IPS-18a (cell line): Measurements from ENCODE around the gene GPA33.
"Not testable (repeated sequence)": the region's sequence is repeated elsewhere in the genome, so short reads cannot be mapped to it uniquely, and the experiment has no call there.

Experiments used
- H3K27ac ChIP-seq: one replicate; pipeline ENCODE4 v1.5.1; 2013; ENCODE audit warnings: low read length
- H3K27me3 ChIP-seq: one replicate; pipeline ENCODE4 v1.6.1; 2013; ENCODE audit warnings: mild to moderate bottlenecking, low read length; ENCODE audit not compliant: control insufficient read depth, insufficient read depth
- H3K36me3 ChIP-seq: one replicate; pipeline ENCODE4 v1.6.1; 2013; ENCODE audit warnings: low read depth, low read length; ENCODE audit not compliant: control insufficient read depth
- H3K4me1 ChIP-seq: one replicate; pipeline ENCODE4 v1.6.1; 2013; ENCODE audit warnings: low read depth, low read length; ENCODE audit not compliant: control insufficient read depth
- H3K4me3 ChIP-seq: one replicate; pipeline ENCODE4 v1.5.1; 2013; ENCODE audit warnings: low read length
- H3K9ac ChIP-seq: one replicate; pipeline ENCODE4 v1.6.1; 2013; ENCODE audit warnings: mild to moderate bottlenecking, low read length, moderate library complexity
- H3K9me3 ChIP-seq: one replicate; pipeline ENCODE4 v1.6.1; 2013; ENCODE audit warnings: low read depth, low read length; ENCODE audit not compliant: control insufficient read depth

GPA33 gene

DNA sequence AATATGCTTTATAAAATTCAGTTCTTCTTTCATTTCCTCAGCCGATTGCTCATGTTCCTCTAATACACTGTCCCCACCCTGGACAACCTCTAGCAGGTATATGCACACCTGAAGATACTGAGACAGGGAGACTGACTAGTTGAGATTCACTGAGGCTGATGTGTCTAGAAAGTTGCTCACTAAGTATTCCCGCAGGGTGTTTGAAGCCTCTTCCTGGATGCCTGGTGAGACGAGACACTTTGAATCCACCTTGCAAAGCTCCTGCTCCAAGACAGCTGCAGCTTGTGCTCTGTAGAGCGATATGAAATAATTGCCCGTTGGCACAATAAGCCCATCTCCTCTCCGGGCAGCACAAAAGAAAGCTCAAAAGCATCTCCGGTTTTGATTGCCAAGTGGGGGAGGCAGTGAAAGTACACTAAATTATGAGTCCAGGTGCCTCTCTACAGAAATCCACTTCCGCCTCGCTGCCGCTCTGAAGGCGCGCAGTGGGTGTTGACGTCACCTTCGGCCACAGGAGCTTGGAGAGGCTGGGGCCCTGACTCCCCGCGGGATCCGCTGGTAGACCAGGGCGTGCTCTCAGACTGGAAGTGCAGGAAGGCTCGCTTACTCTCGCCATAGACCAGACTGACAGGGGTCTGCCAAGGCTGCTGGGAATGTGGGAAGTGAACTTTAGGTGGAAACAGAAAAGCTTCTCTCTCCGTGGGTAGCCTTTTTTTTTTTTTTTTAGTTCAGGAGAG is 46.3 kb downstream of the GPA33 start:
- H3K9ac ChIP-seq = no peak overlapping the region
- no peaks in the 10 kb centered on the region for H3K27me3 ChIP-seq
- H3K27ac ChIP-seq = no peak overlapping the region
- no peaks in the 10 kb centered on the region for H3K4me1 ChIP-seq
- no peaks in the 10 kb centered on the region for H3K9me3 ChIP-seq
- no peaks in the 10 kb centered on the region for H3K36me3 ChIP-seq
- H3K4me3 ChIP-seq = no peak overlapping the region

DNA sequence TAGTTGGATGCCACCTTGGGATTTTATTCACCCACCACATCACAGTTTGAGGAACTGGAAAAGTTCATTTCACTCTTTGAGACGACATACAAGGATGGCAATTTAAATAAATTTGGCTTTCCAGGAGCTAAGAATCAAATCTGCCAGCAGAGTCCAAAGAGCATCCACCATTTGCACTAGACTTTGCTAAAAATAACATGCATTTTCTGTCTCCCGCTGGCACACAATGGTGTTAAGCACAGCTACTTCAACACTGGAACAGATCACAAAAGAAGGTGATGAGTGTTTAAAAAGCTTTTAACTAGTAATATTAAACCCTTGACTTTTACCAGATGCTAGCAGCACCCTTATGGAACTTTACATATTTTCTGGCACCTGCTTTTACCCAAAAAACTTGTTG is 56.5 kb downstream of the GPA33 start:
- no peak overlapping the region for H3K27ac ChIP-seq
- no peaks in the 10 kb centered on the region for H3K27me3 ChIP-seq
- H3K4me3 ChIP-seq = no peak overlapping the region
- no peaks in the 10 kb centered on the region for H3K36me3 ChIP-seq
- no peaks in the 10 kb centered on the region for H3K4me1 ChIP-seq
- H3K9ac ChIP-seq = no peak overlapping the region
- H3K9me3 ChIP-seq = no peaks in the 10 kb centered on the region

DNA sequence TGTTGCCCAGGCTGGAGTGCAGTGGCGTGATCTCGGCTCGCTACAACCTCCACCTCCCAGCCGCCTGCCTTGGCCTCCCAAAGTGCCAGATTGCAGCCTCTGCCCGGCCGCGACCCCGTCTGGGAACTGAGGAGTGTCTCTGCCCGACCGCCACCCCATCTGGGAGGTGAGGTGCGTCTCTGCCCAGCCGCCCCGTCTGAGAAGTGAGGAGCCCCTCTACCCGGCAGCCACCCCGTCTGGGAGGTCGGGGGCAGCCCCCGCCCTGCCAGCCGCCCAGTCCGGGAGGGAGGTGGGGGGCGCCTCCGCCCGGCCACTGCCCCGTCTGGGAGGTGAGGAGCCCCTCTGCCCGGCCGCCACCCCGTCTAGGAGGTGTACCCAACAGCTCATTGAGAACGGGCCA is 60.6 kb downstream of the GPA33 start:
- not testable (repeated sequence) for H3K36me3 ChIP-seq, H3K27ac ChIP-seq, H3K27me3 ChIP-seq, H3K9me3 ChIP-seq, H3K9ac ChIP-seq, H3K4me1 ChIP-seq, H3K4me3 ChIP-seq

DNA sequence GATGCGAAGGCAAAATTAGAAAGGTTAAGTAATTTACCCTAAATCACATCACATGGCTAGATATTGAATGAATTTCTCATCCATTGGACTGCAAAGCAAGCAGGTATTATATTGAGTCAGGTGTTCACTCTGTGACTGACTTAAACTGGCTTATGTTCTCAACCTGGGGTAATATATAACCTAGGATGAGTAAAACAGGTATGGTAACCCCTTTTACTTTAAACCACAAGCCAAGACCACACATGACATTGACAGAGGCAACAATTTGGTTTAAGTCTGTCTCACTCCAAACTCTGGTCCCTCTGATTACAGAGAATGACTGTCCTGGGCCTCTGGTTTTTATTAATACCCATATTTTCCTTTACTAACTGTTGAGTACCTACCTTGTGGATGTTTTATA is 67.8 kb downstream of the GPA33 start:
- no peak overlapping the region for H3K4me3 ChIP-seq
- no peak overlapping the region for H3K27ac ChIP-seq
- H3K36me3 ChIP-seq = no peaks in the 10 kb centered on the region
- no peaks in the 10 kb centered on the region for H3K9me3 ChIP-seq
- H3K4me1 ChIP-seq = no peaks in the 10 kb centered on the region
- H3K27me3 ChIP-seq = no peaks in the 10 kb centered on the region
- H3K9ac ChIP-seq = no peak overlapping the region

DNA sequence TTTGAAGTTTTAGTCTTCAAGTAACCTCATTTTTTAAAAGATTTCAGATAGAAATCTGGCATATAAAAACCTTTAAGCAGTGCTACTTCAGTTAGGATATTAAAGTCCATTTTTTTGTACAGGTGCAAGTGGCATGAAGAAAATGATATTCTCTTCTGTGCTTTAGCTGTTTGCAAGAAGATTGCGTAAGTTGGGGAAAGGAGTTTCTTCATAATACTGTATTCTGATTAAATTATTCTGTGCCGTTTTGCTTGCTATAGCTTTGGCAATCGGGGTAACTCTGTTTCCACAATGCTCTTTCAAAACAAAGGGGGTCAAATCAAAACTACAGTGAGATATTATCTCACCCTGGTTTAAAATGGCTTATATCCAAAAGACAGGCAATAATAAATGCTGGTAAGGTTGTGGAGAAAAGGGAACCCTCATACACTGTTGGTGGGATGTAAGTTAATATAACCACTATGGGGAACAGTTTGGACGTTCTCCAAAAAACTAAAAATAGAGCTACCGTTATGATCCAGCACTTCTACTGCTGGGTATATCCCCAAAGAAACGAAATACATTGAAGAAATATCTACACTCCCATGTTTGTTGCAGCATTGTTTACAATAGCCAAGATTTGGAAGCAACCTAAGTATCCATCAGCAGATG is 74.0 kb downstream of the GPA33 start:
- H3K27ac ChIP-seq = no peak overlapping the region
- H3K4me3 ChIP-seq = no peak overlapping the region
- no peak overlapping the region for H3K9ac ChIP-seq
- no peaks in the 10 kb centered on the region for H3K9me3 ChIP-seq
- no peaks in the 10 kb centered on the region for H3K27me3 ChIP-seq
- no peaks in the 10 kb centered on the region for H3K36me3 ChIP-seq
- no peaks in the 10 kb centered on the region for H3K4me1 ChIP-seq

DNA sequence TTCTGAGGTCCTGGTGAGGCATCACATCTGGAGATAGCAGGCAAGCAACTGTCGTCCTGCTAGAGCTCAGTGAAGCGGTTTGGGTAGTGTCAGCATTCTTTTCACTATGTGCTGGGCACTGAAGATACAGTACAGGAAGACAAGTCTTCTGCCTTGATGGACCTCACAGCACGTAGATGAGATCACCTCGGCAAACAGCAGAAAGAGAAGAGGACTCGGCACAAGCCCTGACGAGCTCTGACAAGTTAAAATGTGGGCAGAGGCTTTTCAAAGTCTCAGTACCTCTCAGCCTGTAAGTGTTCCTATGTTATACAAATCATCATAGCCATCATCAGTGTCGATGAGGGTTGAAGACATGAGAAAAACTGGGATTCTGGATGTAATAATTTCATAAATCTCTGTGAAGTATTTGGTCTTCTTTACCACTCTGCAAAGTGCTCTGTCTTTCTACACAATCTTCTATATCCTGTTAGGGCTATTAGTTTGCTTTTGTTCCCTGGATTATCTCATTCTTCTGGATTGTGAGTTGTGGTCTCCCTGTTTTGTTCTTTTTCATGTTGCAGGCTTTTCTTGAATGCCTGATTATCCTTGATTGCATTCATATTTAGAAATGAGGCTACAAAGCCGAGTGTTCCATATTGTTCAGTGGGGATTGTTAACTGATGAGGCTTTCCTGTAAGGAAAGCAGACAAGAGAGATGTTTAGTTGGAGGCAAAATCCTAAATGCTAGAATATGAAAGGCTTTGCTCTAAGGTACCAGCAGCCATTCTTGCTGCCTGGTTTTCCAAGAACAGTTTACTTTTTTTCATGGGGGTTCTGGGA is 76.9 kb downstream of the GPA33 start:
- H3K9me3 ChIP-seq = no peaks in the 10 kb centered on the region
- no peak overlapping the region for H3K4me3 ChIP-seq
- H3K36me3 ChIP-seq = no peaks in the 10 kb centered on the region
- no peak overlapping the region for H3K27ac ChIP-seq
- H3K4me1 ChIP-seq = no peaks in the 10 kb centered on the region
- H3K27me3 ChIP-seq = no peaks in the 10 kb centered on the region
- H3K9ac ChIP-seq = no peak overlapping the region

DNA sequence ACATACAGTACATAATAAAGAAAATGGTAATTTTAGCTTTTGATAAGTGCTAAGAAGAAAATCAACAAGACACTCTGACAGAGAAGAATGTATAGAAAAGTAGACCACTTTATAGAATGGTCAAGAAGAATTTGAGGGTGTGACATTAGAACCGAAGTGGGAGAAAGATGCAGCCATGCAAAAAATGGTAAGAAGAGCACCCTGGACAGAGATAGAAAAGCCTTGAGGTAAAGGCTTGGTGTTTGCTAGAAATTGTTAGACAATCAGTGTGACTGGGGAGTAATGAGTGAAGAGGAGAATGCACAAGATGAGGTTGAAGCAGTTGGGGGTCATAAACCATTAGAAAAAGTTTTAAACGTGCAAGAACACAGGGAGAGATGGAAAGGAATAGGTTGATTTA is 77.6 kb downstream of the GPA33 start:
- H3K4me1 ChIP-seq = no peaks in the 10 kb centered on the region
- H3K36me3 ChIP-seq = no peaks in the 10 kb centered on the region
- no peaks in the 10 kb centered on the region for H3K27me3 ChIP-seq
- no peak overlapping the region for H3K27ac ChIP-seq
- no peak overlapping the region for H3K9ac ChIP-seq
- no peak overlapping the region for H3K4me3 ChIP-seq
- no peaks in the 10 kb centered on the region for H3K9me3 ChIP-seq

DNA sequence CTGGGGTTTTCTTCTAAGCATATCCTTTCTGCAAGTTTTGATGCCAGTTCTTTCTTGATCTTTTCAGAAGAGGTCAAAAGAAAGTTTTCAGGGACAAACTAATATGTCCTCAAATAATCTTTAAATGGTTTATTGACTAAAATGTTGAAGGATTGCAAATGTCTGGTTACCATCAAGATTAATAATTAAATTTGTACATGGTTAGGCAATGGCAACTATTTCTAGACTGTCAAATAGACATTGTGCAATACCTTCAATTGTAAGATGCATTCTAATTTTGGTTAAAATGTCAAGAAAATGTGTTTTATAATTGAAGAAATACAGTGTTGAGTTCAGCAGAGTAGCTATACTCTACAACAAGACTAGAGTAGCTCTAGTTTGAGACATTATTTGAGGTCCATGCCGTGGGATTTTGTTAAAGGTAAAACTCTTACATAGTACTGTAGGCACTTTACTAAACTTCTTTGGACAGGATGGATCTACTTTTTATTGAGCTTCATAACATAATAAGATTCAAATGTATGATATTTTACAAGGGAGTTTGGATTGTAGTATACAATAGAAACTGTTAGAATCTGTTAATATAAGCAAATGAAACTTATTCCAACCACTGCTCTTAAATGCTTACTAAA is 78.5 kb downstream of the GPA33 start:
- no peak overlapping the region for H3K4me3 ChIP-seq

DNA sequence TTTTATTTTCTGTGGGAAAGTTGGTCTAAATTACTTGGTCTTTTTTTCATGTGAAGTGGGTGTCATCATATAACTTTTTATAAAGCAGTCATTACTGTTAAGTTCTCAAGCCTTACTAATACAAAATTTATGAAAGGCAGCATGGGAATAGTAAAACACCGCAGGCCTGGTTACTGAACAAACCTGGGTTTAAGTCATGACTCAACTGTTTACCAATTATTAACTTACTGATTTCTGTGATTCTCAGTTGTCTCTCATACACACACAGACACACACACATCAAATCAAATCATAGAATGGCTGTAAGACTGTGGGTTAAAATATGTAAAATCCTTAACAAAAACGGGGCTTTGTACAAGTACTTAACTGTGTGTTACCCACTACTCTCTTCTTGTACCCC is 86.5 kb downstream of the GPA33 start:
- H3K9me3 ChIP-seq = no peaks in the 10 kb centered on the region
- H3K4me3 ChIP-seq = no peak overlapping the region
- no peaks in the 10 kb centered on the region for H3K27me3 ChIP-seq
- no peaks in the 10 kb centered on the region for H3K36me3 ChIP-seq
- no peak overlapping the region for H3K9ac ChIP-seq
- H3K4me1 ChIP-seq = no peaks in the 10 kb centered on the region
- no peak overlapping the region for H3K27ac ChIP-seq

More for the DNA sequence above, 78.5 kb downstream of the GPA33 start:
- Histone ChIP-seq H3K27ac (no peak overlapping the region), H3K9me3 (no peaks in the 10 kb centered on the region), H3K9ac (no peak overlapping the region), H3K4me1 (no peaks in the 10 kb centered on the region), H3K36me3 (no peaks in the 10 kb centered on the region), H3K27me3 (no peaks in the 10 kb centered on the region)
